ENCODE results near the gene IMMP2L. TPM values are rescaled to one million over a fixed set of nuclear protein-coding genes. Genes with fewer than 3 reads are reported as not detected.

IMMP2L gene
- total RNA-seq, 1 donor from 2014 or later, result 17.8 TPM

- Histone ChIP-seq H3K36me3 (no peaks in the 10 kb centered on the region), H3K4me1 (peaks cover 11% of the 10 kb centered on the region), H3K4me3 (no peak overlapping the region), H3K27ac (replicated peaks) (no peak overlapping the region), H3K9me3 (replicated peaks) (no peaks in the 10 kb centered on the region), H3K27me3 (ENCODE audit: low read depth) (no peaks in the 10 kb centered on the region)
- intact Hi-C loops (cut with micrococcal nuclease), result no loop called here
- no peak for TF ChIP-seq CTCF (IDR thresholded peaks at IDR 0.05; ENCODE audit: borderline replicate concordance)
- no peak for DNase-seq
Measured at GRCh38 chr7:110759069-110759468, 803.2 kb downstream of the IMMP2L start.

GRCh38 chr7:110754649-110755048 is 807.6 kb downstream of the IMMP2L start:
- intact Hi-C loops (cut with micrococcal nuclease), result no loop called here
- Histone ChIP-seq H3K36me3 (no peaks in the 10 kb centered on the region), H3K4me3 (no peak overlapping the region), H3K27me3 (ENCODE audit: low read depth) (no peaks in the 10 kb centered on the region), H3K9me3 (replicated peaks) (no peaks in the 10 kb centered on the region), H3K27ac (replicated peaks) (no peak overlapping the region), H3K4me1 (no peaks in the 10 kb centered on the region)
- DNase-seq, result no peak
- TF ChIP-seq CTCF (IDR thresholded peaks at IDR 0.05; ENCODE audit: borderline replicate concordance), result no peak

GRCh38 chr7:110750931-110751605 is 811.2 kb downstream of the IMMP2L start:
- Histone ChIP-seq H3K36me3 (no peaks in the 10 kb centered on the region), H3K9me3 (replicated peaks) (peaks cover 34% of the 10 kb centered on the region), H3K27me3 (ENCODE audit: low read depth) (no peaks in the 10 kb centered on the region), H3K4me1 (no peaks in the 10 kb centered on the region), H3K27ac (replicated peaks) (no peak overlapping the region), H3K4me3 (no peak overlapping the region)
- DNase-seq, result no peak
- no peak for TF ChIP-seq CTCF (IDR thresholded peaks at IDR 0.05; ENCODE audit: borderline replicate concordance)
- intact Hi-C loops (cut with micrococcal nuclease), result no loop called here

GRCh38 chr7:110733221-110733620 is 829.1 kb downstream of the IMMP2L start:
- Histone ChIP-seq H3K27ac (replicated peaks) (no peak overlapping the region), H3K27me3 (ENCODE audit: low read depth) (no peaks in the 10 kb centered on the region), H3K4me1 (no peaks in the 10 kb centered on the region), H3K36me3 (no peaks in the 10 kb centered on the region), H3K9me3 (replicated peaks) (no peaks in the 10 kb centered on the region), H3K4me3 (no peak overlapping the region)
- TF ChIP-seq CTCF (IDR thresholded peaks at IDR 0.05; ENCODE audit: borderline replicate concordance), result no peak
- intact Hi-C loops (cut with micrococcal nuclease), result no loop called here
- no peak for DNase-seq

GRCh38 chr7:110724811-110725210 is 837.5 kb downstream of the IMMP2L start:
- intact Hi-C loops (cut with micrococcal nuclease), result no loop called here
- TF ChIP-seq CTCF (IDR thresholded peaks at IDR 0.05; ENCODE audit: borderline replicate concordance), result no peak
- no peaks in the 10 kb centered on the region for H3K4me1 ChIP-seq

More at GRCh38 chr7:110724811-110725210, 837.5 kb downstream of the IMMP2L start:
- Histone ChIP-seq H3K9me3 (replicated peaks) (no peaks in the 10 kb centered on the region), H3K27me3 (ENCODE audit: low read depth) (no peaks in the 10 kb centered on the region), H3K36me3 (no peaks in the 10 kb centered on the region), H3K27ac (replicated peaks) (no peak overlapping the region), H3K4me3 (no peak overlapping the region)
- no peak for DNase-seq

Measured in left ventricle myocardium inferior (tissue), 1 donor.